Tibial nerve (tissue), 4 donors: ENCODE data around the gene POLDIP3.

Experiments
- EP300 ChIP-seq, 2 donors: sonication (generic); formaldehyde crosslinking; IDR thresholded peaks; one replicate each; pipeline ENCODE4 v1.6.1; 2017; ENCODE audit warnings: antibody characterized with exemption in 2 of 2, mild to moderate bottlenecking in 1 of 2
- POLR2A ChIP-seq, 2 donors: fragments of 450-650 bp; IDR thresholded peaks; one replicate each; pipeline ENCODE4 v1.6.1; 2017; ENCODE audit warnings: antibody characterized with exemption in 2 of 2, mild to moderate bottlenecking in 2 of 2, moderate library complexity in 2 of 2
- TF ChIP-seq, protein P1 (sequence below), 5 experiments: fragments of 200-600 bp in 3 of 5; fragments of 450-650 bp in 2 of 5; sonication (generic) in 3 of 5; IDR thresholded peaks; one replicate each; pipeline ENCODE4 v1.5.1; 2016 to 2019; ENCODE audit warnings: antibody characterized with exemption in 5 of 5, mild to moderate bottlenecking in 3 of 5, moderate library complexity in 2 of 5

GRCh38 chr22:42648017-42648367 lies 33.3 kb upstream of the POLDIP3 start:
- TF ChIP-seq, protein P1, sequence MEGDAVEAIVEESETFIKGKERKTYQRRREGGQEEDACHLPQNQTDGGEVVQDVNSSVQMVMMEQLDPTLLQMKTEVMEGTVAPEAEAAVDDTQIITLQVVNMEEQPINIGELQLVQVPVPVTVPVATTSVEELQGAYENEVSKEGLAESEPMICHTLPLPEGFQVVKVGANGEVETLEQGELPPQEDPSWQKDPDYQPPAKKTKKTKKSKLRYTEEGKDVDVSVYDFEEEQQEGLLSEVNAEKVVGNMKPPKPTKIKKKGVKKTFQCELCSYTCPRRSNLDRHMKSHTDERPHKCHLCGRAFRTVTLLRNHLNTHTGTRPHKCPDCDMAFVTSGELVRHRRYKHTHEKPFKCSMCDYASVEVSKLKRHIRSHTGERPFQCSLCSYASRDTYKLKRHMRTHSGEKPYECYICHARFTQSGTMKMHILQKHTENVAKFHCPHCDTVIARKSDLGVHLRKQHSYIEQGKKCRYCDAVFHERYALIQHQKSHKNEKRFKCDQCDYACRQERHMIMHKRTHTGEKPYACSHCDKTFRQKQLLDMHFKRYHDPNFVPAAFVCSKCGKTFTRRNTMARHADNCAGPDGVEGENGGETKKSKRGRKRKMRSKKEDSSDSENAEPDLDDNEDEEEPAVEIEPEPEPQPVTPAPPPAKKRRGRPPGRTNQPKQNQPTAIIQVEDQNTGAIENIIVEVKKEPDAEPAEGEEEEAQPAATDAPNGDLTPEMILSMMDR (IDR thresholded peaks at IDR 0.05) = no peak
- TF ChIP-seq POLR2A (IDR thresholded peaks at IDR 0.05) (no peak), EP300 (IDR thresholded peaks at IDR 0.05) (no peak)
